ENCODE results near the gene PARL.

- no peak for TF ChIP-seq CTCF (conservative IDR thresholded peaks at IDR 0.05; ENCODE audit: low read depth, low read length)
- no peak for TF ChIP-seq EZH2 (IDR thresholded peaks at IDR 0.05; ENCODE audit: borderline replicate concordance, low read depth, low read length, poor library complexity, severe bottlenecking)
Measured at GRCh38 chr3:183817639-183818038, 67.0 kb downstream of the PARL start.
